Mesenchymal stem cell (in vitro differentiated cells and primary cell): ENCODE results near the gene KRTAP10-12.

Source experiments
- DNase-seq: peaks from one replicate; pipeline ENCODE4 v3.0.0-alpha.2; 2013
- H2AFZ ChIP-seq: one replicate; pipeline ENCODE4 v1.6.1; 2013; ENCODE audit warnings: low read depth, mild to moderate bottlenecking, control low read depth, inconsistent platforms, low read length, moderate library complexity
- H2AK5ac ChIP-seq: 2 replicates; pipeline ENCODE4 v1.6.1; 2013; ENCODE audit warnings: low read length, moderate library complexity, mild to moderate bottlenecking, inconsistent platforms; ENCODE audit not compliant: severe bottlenecking
- H2BK120ac ChIP-seq: one replicate; pipeline ENCODE4 v1.6.1; 2013; ENCODE audit warnings: low read depth, mild to moderate bottlenecking, inconsistent platforms, low read length, moderate library complexity
- H2BK12ac ChIP-seq, 2 experiments: one replicate each; pipeline ENCODE4 v1.6.1; 2013; ENCODE audit warnings: inconsistent platforms in 2 of 2, low read length in 2 of 2, mild to moderate bottlenecking in 2 of 2, moderate library complexity in 2 of 2, control low read depth in 1 of 2
- H2BK15ac ChIP-seq: one replicate; pipeline ENCODE4 v1.6.1; 2013; ENCODE audit warnings: mild to moderate bottlenecking, low read depth, inconsistent platforms; ENCODE audit not compliant: poor library complexity, severe bottlenecking
- H2BK5ac ChIP-seq: 2 replicates; pipeline ENCODE4 v1.6.1; 2013; ENCODE audit warnings: low read depth, mild to moderate bottlenecking, low read length, control low read depth, inconsistent platforms; ENCODE audit not compliant: poor library complexity, severe bottlenecking
- H3K14ac ChIP-seq, 2 experiments: one replicate each; pipeline ENCODE4 v1.6.1; 2013; ENCODE audit warnings: inconsistent platforms in 2 of 2, low read length in 2 of 2, control low read depth in 1 of 2, mild to moderate bottlenecking in 1 of 2, moderate library complexity in 1 of 2
- H3K18ac ChIP-seq, 2 experiments: one replicate each; pipeline ENCODE4 v1.6.1; 2013; ENCODE audit warnings: inconsistent platforms in 2 of 2, low read length in 2 of 2, control low read depth in 1 of 2, low read depth in 1 of 2, mild to moderate bottlenecking in 1 of 2
- H3K23ac ChIP-seq, 2 experiments: one replicate each; pipeline ENCODE4 v1.6.1; 2013; ENCODE audit warnings: inconsistent platforms in 2 of 2, low read length in 2 of 2, mild to moderate bottlenecking in 2 of 2, moderate library complexity in 2 of 2, control low read depth in 1 of 2
- H3K27ac ChIP-seq: 2 replicates; pipeline ENCODE4 v1.5.1; 2013; ENCODE audit warnings: mild to moderate bottlenecking, moderate library complexity, low read length, control low read depth, inconsistent platforms; ENCODE audit not compliant: poor library complexity, severe bottlenecking
- H3K27me3 ChIP-seq, 2 experiments: 2 replicates each; pipeline versions ENCODE4 v1.6.1 to v1.7.0; 2013; ENCODE audit warnings: low read length in 2 of 2, mild to moderate bottlenecking in 2 of 2, moderate library complexity in 2 of 2, control low read depth in 1 of 2, inconsistent platforms in 1 of 2; ENCODE audit not compliant: control insufficient read depth in 1 of 2, insufficient read depth in 1 of 2
- H3K36me3 ChIP-seq, 2 experiments: 2 replicates each; pipeline versions ENCODE4 v1.6.1 to v1.7.0; 2013; ENCODE audit warnings: low read length in 2 of 2, control low read depth in 1 of 2, inconsistent platforms in 1 of 2, low read depth in 1 of 2, mild to moderate bottlenecking in 1 of 2; ENCODE audit not compliant: insufficient read depth in 2 of 2, control insufficient read depth in 1 of 2
- H3K4ac ChIP-seq, 2 experiments: one replicate each; pipeline ENCODE4 v1.6.1; 2013; ENCODE audit warnings: inconsistent platforms in 2 of 2, low read length in 2 of 2, mild to moderate bottlenecking in 2 of 2, moderate library complexity in 2 of 2, control low read depth in 1 of 2, low read depth in 1 of 2
- H3K4me1 ChIP-seq: 2 replicates; pipeline ENCODE4 v1.6.1; 2013; ENCODE audit warnings: low read depth, low read length, control low read depth; ENCODE audit not compliant: control insufficient read depth, insufficient read depth
- H3K4me2 ChIP-seq: 2 replicates; pipeline ENCODE4 v1.6.1; 2013; ENCODE audit warnings: low read length, mild to moderate bottlenecking, inconsistent platforms; ENCODE audit not compliant: poor library complexity, severe bottlenecking
- H3K4me3 ChIP-seq, 2 experiments: 2 replicates each; pipeline versions ENCODE4 v1.5.1 to v1.7.0; 2013; ENCODE audit warnings: low read length in 2 of 2, mild to moderate bottlenecking in 2 of 2, control low read depth in 1 of 2, low read depth in 1 of 2; ENCODE audit not compliant: insufficient read depth in 1 of 2
- H3K79me1 ChIP-seq: replicated peaks from 2 replicates; pipeline ENCODE4 v1.6.1; 2013; ENCODE audit warnings: mild to moderate bottlenecking, control low read depth, low read length, inconsistent platforms; ENCODE audit not compliant: poor library complexity, severe bottlenecking
- H3K9ac ChIP-seq: 2 replicates; pipeline ENCODE4 v1.7.0; 2013; ENCODE audit warnings: mild to moderate bottlenecking, low read length, moderate library complexity
- H3K9me3 ChIP-seq: 2 replicates; pipeline ENCODE4 v1.7.0; 2013; ENCODE audit warnings: mild to moderate bottlenecking, low read length; ENCODE audit not compliant: control insufficient read depth
- H4K8ac ChIP-seq: one replicate; pipeline ENCODE4 v1.6.1; 2013; ENCODE audit warnings: inconsistent platforms, mild to moderate bottlenecking, low read length, moderate library complexity
- H4K91ac ChIP-seq: one replicate; pipeline ENCODE4 v1.6.1; 2013; ENCODE audit warnings: mild to moderate bottlenecking, low read length, inconsistent platforms
- WGBS: methylation state at CpG from one replicate; pipeline ENCODE4 v1.1.7; 2013; ENCODE audit warnings: mixed read lengths; 5-methylcytosine and 5-hydroxymethylcytosine counted together

Gene KRTAP10-12

DNA sequence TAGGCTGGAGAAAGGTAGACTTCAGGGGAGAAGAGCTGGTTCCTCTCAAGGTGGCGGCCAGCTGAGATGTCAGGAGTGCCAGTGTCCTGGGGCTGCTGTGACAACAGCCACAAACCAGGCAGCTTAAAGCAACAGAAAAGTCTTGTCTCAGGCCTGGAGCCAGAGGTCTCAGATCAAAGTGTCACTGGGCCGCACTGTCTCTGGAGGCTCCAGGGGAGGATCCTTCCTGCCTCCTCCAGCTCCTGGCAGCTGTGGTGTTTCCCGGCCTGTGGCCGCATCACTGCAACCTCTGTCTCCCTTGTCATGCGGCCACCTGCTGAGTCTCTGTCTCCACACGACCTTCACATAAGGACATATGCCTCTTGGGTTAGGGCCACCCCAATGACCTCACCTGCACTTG is 38.8 kb downstream of the KRTAP10-12 start:
- no peak overlapping the region for H4K91ac ChIP-seq
- no peak overlapping the region for H2BK15ac ChIP-seq
- no peak overlapping the region for H2AFZ ChIP-seq
- H3K4me2 ChIP-seq, result no peak overlapping the region
- peaks cover 44% of the 10 kb centered on the region for H3K9me3 ChIP-seq
- no peak overlapping the region for H3K9ac ChIP-seq
- no peak overlapping the region for H3K27ac ChIP-seq
- no peak overlapping the region for H3K14ac ChIP-seq
- no peak overlapping the region for H2BK5ac ChIP-seq
- no peaks in the 10 kb centered on the region for H3K4me1 ChIP-seq
- no peak overlapping the region for H4K8ac ChIP-seq
- H3K4ac ChIP-seq, result no peak overlapping the region
- H3K4me3 ChIP-seq, result no peak overlapping the region
- H3K79me1 ChIP-seq, result no peaks in the 10 kb centered on the region
- H3K36me3 ChIP-seq, result no peaks in the 10 kb centered on the region
- no peak overlapping the region for H2BK12ac ChIP-seq
- no peak for DNase-seq
- H3K18ac ChIP-seq, result no peak overlapping the region
- H2AK5ac ChIP-seq, result no peak overlapping the region
- WGBS, result 77% methylated on average over 6 of the region's 6 CpGs
- no peak overlapping the region for H2BK120ac ChIP-seq
- no peak overlapping the region for H3K23ac ChIP-seq
- peaks cover 11 to 23% of the 10 kb centered on the region in 2 experiments for H3K27me3 ChIP-seq

DNA sequence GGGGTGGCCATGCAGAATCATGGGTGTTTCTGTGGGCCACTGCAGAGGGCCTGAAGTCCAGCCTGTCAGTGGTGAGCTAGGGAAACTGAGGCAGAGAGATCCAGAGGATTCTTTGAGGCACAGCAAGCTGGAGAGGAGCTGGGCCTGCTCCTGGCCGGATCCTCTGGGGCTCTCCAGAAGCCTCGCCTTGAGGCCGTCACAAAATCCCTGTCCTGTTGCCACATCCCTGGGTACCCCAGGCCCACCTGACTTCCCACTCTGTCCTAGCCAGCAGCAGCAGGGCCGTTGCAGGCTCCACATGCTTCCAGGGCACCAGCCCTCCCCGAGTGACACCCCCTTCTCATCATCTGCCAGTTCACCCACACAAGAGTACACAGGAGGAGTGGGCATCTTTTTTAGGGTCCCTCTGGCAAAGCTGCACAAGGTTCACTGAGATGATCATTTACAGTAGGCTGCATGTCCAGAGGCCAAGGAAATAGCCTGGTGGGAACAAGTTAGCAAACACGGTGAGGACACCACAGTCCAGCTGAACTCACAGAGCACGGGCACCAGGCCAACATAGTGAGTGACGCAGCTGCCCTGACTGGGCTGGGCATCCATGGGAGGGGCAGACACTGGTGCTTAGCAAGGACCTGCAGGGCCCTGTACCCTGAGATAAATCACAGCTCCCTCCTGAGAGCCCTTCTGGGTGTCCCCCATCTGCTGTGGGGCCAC is 39.5 kb downstream of the KRTAP10-12 start:
- no peak overlapping the region for H4K91ac ChIP-seq
- H2BK120ac ChIP-seq, result no peak overlapping the region
- 81% methylated on average over 8 of the region's 8 CpGs for WGBS
- no peak overlapping the region for H3K27ac ChIP-seq
- H3K4me2 ChIP-seq, result no peak overlapping the region
- no peak overlapping the region for H3K14ac ChIP-seq
- no peaks in the 10 kb centered on the region for H3K4me1 ChIP-seq
- H2AK5ac ChIP-seq, result no peak overlapping the region
- no peak overlapping the region for H3K23ac ChIP-seq
- no peak overlapping the region for H4K8ac ChIP-seq
- H2BK5ac ChIP-seq, result no peak overlapping the region
- no peak overlapping the region for H2BK12ac ChIP-seq
- no peak overlapping the region for H3K4me3 ChIP-seq
- peaks cover 44% of the 10 kb centered on the region for H3K9me3 ChIP-seq
- DNase-seq, result no peak
- H2BK15ac ChIP-seq, result no peak overlapping the region
- no peak overlapping the region for H3K9ac ChIP-seq
- no peaks in the 10 kb centered on the region for H3K36me3 ChIP-seq
- H3K27me3 ChIP-seq, result peaks cover 8 to 16% of the 10 kb centered on the region in 2 experiments
- no peak overlapping the region for H3K4ac ChIP-seq
- H2AFZ ChIP-seq, result no peak overlapping the region
- H3K79me1 ChIP-seq, result no peaks in the 10 kb centered on the region
- no peak overlapping the region for H3K18ac ChIP-seq

DNA sequence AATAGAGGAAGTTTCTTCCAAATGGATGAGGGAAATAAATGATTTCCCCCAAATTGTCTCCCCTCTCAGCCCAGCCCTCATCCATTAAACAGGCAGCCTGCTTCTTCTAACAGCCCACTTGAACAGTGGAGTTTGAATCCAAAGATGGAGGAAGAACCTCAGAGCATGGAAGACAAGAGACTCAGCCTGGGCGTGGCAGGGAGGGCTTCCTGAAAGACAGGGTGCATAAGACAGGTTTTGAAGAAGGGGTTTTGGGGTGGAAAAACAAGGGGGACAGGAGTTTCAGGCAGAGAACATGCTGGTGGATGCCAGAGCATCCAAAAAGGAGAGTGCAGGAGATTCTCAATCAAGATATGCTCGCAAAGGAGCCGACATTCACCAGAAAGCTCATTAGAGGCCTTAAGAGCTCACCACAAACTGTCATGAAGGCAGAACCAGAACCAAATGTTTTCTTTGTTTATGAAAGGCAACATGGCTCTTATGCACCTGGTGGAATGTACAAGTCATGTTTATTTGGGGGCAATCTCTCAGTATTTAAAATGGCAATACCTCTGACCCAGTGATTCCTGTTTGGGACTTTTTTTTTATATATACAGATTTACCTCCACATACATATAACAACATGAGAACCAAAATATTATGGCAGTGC is 40.9 kb downstream of the KRTAP10-12 start:
- Histone ChIP-seq H3K4ac (no peak overlapping the region), H3K4me1 (no peaks in the 10 kb centered on the region), H2BK15ac (no peak overlapping the region), H4K91ac (no peak overlapping the region), H2BK120ac (no peak overlapping the region), H2BK12ac (no peak overlapping the region), H2AFZ (no peak overlapping the region), H3K27ac (no peak overlapping the region), H2AK5ac (no peak overlapping the region), H3K36me3 (no peaks in the 10 kb centered on the region), H3K18ac (no peak overlapping the region), H2BK5ac (no peak overlapping the region), H3K14ac (no peak overlapping the region), H3K79me1 (no peaks in the 10 kb centered on the region), H3K23ac (no peak overlapping the region), H3K9me3 (peaks cover 44% of the 10 kb centered on the region), H3K9ac (no peak overlapping the region), H3K4me3 (no peak overlapping the region), H3K4me2 (no peak overlapping the region), H3K27me3 (peaks cover 3 to 5% of the 10 kb centered on the region in 2 experiments), H4K8ac (no peak overlapping the region)
- 63% methylated on average over 3 of the region's 3 CpGs for WGBS
- DNase-seq, result peak; percentile 47

DNA sequence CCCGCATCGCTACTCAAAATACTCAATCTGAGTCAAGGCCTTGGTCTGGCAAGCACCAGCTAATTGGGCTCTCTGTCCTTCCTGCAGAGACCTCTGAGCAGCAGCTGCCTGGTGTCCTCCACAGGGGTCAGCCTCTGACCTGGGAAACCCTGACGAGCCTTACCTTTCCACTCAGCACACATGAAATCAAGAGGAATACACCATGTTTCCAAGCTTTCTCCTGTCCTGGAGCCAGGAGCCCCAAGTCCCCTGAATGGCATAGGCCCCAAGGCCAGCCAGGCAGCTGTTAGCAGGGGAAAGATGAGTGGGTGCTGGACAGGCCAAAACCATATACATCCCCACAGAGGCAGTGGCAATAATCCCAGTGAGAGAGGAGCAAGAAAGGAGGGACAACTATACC is 41.6 kb downstream of the KRTAP10-12 start:
- Histone ChIP-seq H3K4me3 (no peak overlapping the region), H4K91ac (no peak overlapping the region), H3K79me1 (no peaks in the 10 kb centered on the region), H3K18ac (no peak overlapping the region), H3K9ac (no peak overlapping the region), H2BK12ac (no peak overlapping the region), H3K36me3 (no peaks in the 10 kb centered on the region), H3K23ac (no peak overlapping the region), H2BK15ac (no peak overlapping the region), H2BK5ac (no peak overlapping the region), H3K14ac (no peak overlapping the region), H2BK120ac (no peak overlapping the region), H3K27me3 (peaks cover 3 to 5% of the 10 kb centered on the region in 2 experiments), H3K4me2 (no peak overlapping the region), H3K9me3 (peaks cover 44% of the 10 kb centered on the region), H2AK5ac (no peak overlapping the region), H3K4ac (no peak overlapping the region), H4K8ac (no peak overlapping the region), H3K27ac (no peak overlapping the region), H3K4me1 (no peaks in the 10 kb centered on the region), H2AFZ (no peak overlapping the region)
- no peak for DNase-seq
- WGBS, result 70% methylated on average over 3 of the region's 3 CpGs
